Lower leg skin (tissue), 4 donors: Measurements from ENCODE around the gene ZNF529. TPM values are rescaled to one million over a fixed set of nuclear protein-coding genes. Genes with fewer than 3 reads are reported as not detected.

Source experiments
- DNase-seq, 2 donors: peaks; one replicate each; pipeline ENCODE4 v3.0.0-alpha.2; 2019; ENCODE audit warnings: low spot score in 2 of 2
- H3K4me3 ChIP-seq: fragments of 200-600 bp; sonication (generic); 2 replicates; pipeline ENCODE4 v1.5.1; 2017; ENCODE audit warnings: mild to moderate bottlenecking, low read depth; ENCODE audit not compliant: poor library complexity, severe bottlenecking
- CTCF ChIP-seq, 3 donors: fragments of 450-650 bp; IDR thresholded peaks; one replicate each; pipeline ENCODE4 v1.5.1; 2016; ENCODE audit warnings: antibody characterized with exemption in 3 of 3, mild to moderate bottlenecking in 3 of 3, moderate library complexity in 2 of 3
- POLR2A ChIP-seq, 2 donors: fragments of 450-650 bp; IDR thresholded peaks; one replicate each; pipeline ENCODE4 v1.6.1; 2016 to 2017; ENCODE audit warnings: antibody characterized with exemption in 2 of 2, mild to moderate bottlenecking in 1 of 2, moderate library complexity in 1 of 2
- WGBS, 2 donors: methylation state at CpG; one replicate each; pipeline ENCODE4 v1.1.5; 2018; 5-methylcytosine and 5-hydroxymethylcytosine counted together
- intact Hi-C: fragments of 100-400 bp; cut with DNase I; formaldehyde crosslinking; loops from one replicate; pipeline ENCODE4 v1.15.0; 2023; ENCODE audit warnings: low total_unique reads
- total RNA-seq, 4 donors: library from RNA; depleted of rRNA; stranded (reverse); fragments of >200 nt; gene quantifications; one replicate each; pipeline ENCODE4 v1.1.0, GENCODE V29; 2016

The ZNF529 gene
- total RNA-seq, 4 donors from 2014 or later: 3.9 to 7.8 (median 6.7) TPM

GRCh38 chr19:36527341-36527740 is 45.8 kb downstream of the ZNF529 start:
- no peak overlapping the region for H3K4me3 ChIP-seq
- TF ChIP-seq CTCF (IDR thresholded peaks at IDR 0.05) (no peak), POLR2A (IDR thresholded peaks at IDR 0.05) (no peak)
- no peak for DNase-seq
- intact Hi-C loops: no loop called here
- WGBS, 2 donors: 8 to 9% methylated on average over 5 of the region's 5 CpGs

- no peak overlapping the region for H3K4me3 ChIP-seq
- no peak for DNase-seq
- intact Hi-C loops: no loop called here
- 82 to 85% methylated on average over 5 of the region's 5 CpGs for WGBS, 2 donors
- no peak for TF ChIP-seq CTCF (IDR thresholded peaks at IDR 0.05)
- TF ChIP-seq POLR2A (IDR thresholded peaks at IDR 0.05): no peak
Measured at GRCh38 chr19:36526581-36526980, 46.5 kb downstream of the ZNF529 start.

GRCh38 chr19:36524617-36525016 is 48.5 kb downstream of the ZNF529 start:
- DNase-seq: no peak
- 93 to 99% methylated on average over 4 of the region's 4 CpGs for WGBS, 2 donors
- no peak for TF ChIP-seq CTCF (IDR thresholded peaks at IDR 0.05)
- no peak for TF ChIP-seq POLR2A (IDR thresholded peaks at IDR 0.05)
- no peak overlapping the region for H3K4me3 ChIP-seq
- intact Hi-C loops: no loop called here

GRCh38 chr19:36514012-36514612 is 59.0 kb downstream of the ZNF529 start:
- DNase-seq: no peak
- no peak for TF ChIP-seq CTCF (IDR thresholded peaks at IDR 0.05)
- 97 to 100% methylated on average over 2 of the region's 2 CpGs for WGBS, 2 donors
- no peak overlapping the region for H3K4me3 ChIP-seq
- intact Hi-C loops: no loop called here

- no peak for DNase-seq
- intact Hi-C loops: no loop called here
- TF ChIP-seq CTCF (IDR thresholded peaks at IDR 0.05) (no peak), POLR2A (IDR thresholded peaks at IDR 0.05) (no peak)
- H3K4me3 ChIP-seq: no peak overlapping the region
- 88 to 95% methylated on average over 3 of the region's 3 CpGs for WGBS, 2 donors
Measured at GRCh38 chr19:36508325-36508724, 64.8 kb downstream of the ZNF529 start.

- intact Hi-C loops: no loop called here
- TF ChIP-seq CTCF (IDR thresholded peaks at IDR 0.05) (no peak), POLR2A (IDR thresholded peaks at IDR 0.05) (no peak)
- no peak overlapping the region for H3K4me3 ChIP-seq
- 89 to 95% methylated on average over 5 of the region's 5 CpGs for WGBS, 2 donors
- no peak for DNase-seq
Measured at GRCh38 chr19:36501973-36502372, 71.1 kb downstream of the ZNF529 start.
